Measurements from ENCODE around the gene RABGAP1L.

GRCh38 chr1:174273776-174274175 lies 114.5 kb downstream of the RABGAP1L start:
- TF ChIP-seq EZH2 (IDR thresholded peaks at IDR 0.05), result no peak
- no peak for TF ChIP-seq POLR2AphosphoS5 (IDR thresholded peaks at IDR 0.05; ENCODE audit: borderline replicate concordance, low read depth, low read length)
- TF ChIP-seq FOXP2 (optimal IDR thresholded peaks at IDR 0.05; ENCODE audit: control extremely low read depth, extremely low read length, insufficient read depth), result no peak
